DND-41 (cell line): ENCODE data around the gene PINK1.

Experiments
- ATAC-seq: fragments of 200-7000 bp; cut with Tn5 transposase; 3 replicates; pipeline ENCODE4 v1.9.1; 2021; ENCODE audit warnings: low read depth; ENCODE audit not compliant: insufficient read depth
- DNase-seq: peaks from one replicate; pipeline ENCODE4 v3.0.0-alpha.2; 2020
- H2AFZ ChIP-seq: 2 replicates; pipeline ENCODE4 v1.6.0; 2012; ENCODE audit warnings: low read depth, low read length
- H3K27ac ChIP-seq: 2 replicates; pipeline ENCODE4 v1.5.1; 2012; ENCODE audit warnings: low read length, inconsistent platforms
- H3K27me3 ChIP-seq: fragments of 200-600 bp; sonication (generic); 2 replicates; pipeline ENCODE4 v1.6.0; 2012; ENCODE audit warnings: low read length, mild to moderate bottlenecking, inconsistent platforms; ENCODE audit not compliant: insufficient read depth, poor library complexity
- H3K36me3 ChIP-seq: 2 replicates; pipeline ENCODE4 v1.5.1; 2012; ENCODE audit warnings: low read length, inconsistent platforms; ENCODE audit not compliant: insufficient read depth
- H3K4me1 ChIP-seq: 2 replicates; pipeline ENCODE4 v1.5.1; 2012; ENCODE audit warnings: mild to moderate bottlenecking, low read length; ENCODE audit not compliant: insufficient read depth
- H3K4me2 ChIP-seq: 2 replicates; pipeline ENCODE4 v1.6.0; 2012; ENCODE audit warnings: mild to moderate bottlenecking, moderate library complexity, low read length, inconsistent platforms; ENCODE audit not compliant: insufficient read depth
- H3K4me3 ChIP-seq, 2 experiments: fragments of 200-600 bp in 1 of 2; shearing (Covaris generic) in 1 of 2; 2 replicates each; pipeline ENCODE4 v1.5.1; 2012 to 2016; ENCODE audit warnings: inconsistent platforms in 2 of 2, low read length in 2 of 2, mild to moderate bottlenecking in 2 of 2, low read depth in 1 of 2, moderate library complexity in 1 of 2
- H3K79me2 ChIP-seq: 2 replicates; pipeline ENCODE4 v1.6.0; 2012; ENCODE audit warnings: low read length, inconsistent platforms; ENCODE audit not compliant: insufficient read depth
- H3K9ac ChIP-seq: 2 replicates; pipeline ENCODE4 v1.6.0; 2012; ENCODE audit warnings: low read depth, mild to moderate bottlenecking, inconsistent platforms, low read length, moderate library complexity
- H3K9me3 ChIP-seq: 2 replicates; pipeline ENCODE4 v1.5.1; 2012; ENCODE audit warnings: low read length, moderate library complexity, mild to moderate bottlenecking, inconsistent platforms; ENCODE audit not compliant: insufficient read depth, severe bottlenecking
- H4K20me1 ChIP-seq: 2 replicates; pipeline ENCODE4 v1.6.0; 2012; ENCODE audit warnings: low read length; ENCODE audit not compliant: insufficient read depth
- EZH2 ChIP-seq: IDR thresholded peaks from 3 replicates; pipeline ENCODE4 v1.6.1; 2012; ENCODE audit warnings: borderline replicate concordance, low read depth, mild to moderate bottlenecking, moderate library complexity, low read length, inconsistent platforms; ENCODE audit not compliant: severe bottlenecking
- TF ChIP-seq, protein P1 (sequence below): IDR thresholded peaks from 2 replicates; pipeline ENCODE4 v1.5.1; 2012; ENCODE audit warnings: borderline replicate concordance, low read length, moderate library complexity, mild to moderate bottlenecking; ENCODE audit not compliant: poor library complexity, severe bottlenecking; ENCODE audit errors: extremely low read depth

PINK1 gene

DNA sequence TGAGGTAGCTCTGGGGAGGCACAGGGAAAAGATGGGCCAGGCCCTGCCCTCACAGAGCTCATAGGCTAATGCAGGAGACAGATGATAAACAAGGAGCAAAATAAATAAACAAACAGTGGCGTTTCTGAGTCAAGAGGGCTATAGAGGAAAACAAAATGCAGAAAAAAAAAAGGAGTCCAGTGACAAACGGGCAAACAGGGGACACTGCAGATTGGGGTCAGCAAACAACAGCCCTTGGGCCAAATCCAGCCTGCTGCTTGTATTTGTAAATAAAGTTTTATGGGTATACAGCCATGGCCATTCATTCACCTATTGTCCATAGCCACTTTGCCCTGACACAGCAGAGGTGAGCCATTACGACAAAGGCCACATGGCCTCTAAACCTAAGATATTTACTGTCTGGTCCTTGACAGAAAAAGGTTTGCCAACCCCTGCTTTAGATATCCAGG, 19.1 kb upstream of the PINK1 start:
- Histone ChIP-seq H3K27me3 (no peaks in the 10 kb centered on the region), H2AFZ (no peak overlapping the region), H3K4me2 (no peak overlapping the region), H3K9me3 (no peaks in the 10 kb centered on the region), H4K20me1 (no peaks in the 10 kb centered on the region), H3K4me1 (no peaks in the 10 kb centered on the region), H3K27ac (no peak overlapping the region), H3K36me3 (no peaks in the 10 kb centered on the region), H3K4me3 (no peak overlapping the region), H3K79me2 (no peaks in the 10 kb centered on the region), H3K9ac (no peak overlapping the region)
- DNase-seq = no peak
- no peak for TF ChIP-seq EZH2
- TF ChIP-seq, protein P1, sequence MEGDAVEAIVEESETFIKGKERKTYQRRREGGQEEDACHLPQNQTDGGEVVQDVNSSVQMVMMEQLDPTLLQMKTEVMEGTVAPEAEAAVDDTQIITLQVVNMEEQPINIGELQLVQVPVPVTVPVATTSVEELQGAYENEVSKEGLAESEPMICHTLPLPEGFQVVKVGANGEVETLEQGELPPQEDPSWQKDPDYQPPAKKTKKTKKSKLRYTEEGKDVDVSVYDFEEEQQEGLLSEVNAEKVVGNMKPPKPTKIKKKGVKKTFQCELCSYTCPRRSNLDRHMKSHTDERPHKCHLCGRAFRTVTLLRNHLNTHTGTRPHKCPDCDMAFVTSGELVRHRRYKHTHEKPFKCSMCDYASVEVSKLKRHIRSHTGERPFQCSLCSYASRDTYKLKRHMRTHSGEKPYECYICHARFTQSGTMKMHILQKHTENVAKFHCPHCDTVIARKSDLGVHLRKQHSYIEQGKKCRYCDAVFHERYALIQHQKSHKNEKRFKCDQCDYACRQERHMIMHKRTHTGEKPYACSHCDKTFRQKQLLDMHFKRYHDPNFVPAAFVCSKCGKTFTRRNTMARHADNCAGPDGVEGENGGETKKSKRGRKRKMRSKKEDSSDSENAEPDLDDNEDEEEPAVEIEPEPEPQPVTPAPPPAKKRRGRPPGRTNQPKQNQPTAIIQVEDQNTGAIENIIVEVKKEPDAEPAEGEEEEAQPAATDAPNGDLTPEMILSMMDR = no peak
- ATAC-seq = no peak

DNA sequence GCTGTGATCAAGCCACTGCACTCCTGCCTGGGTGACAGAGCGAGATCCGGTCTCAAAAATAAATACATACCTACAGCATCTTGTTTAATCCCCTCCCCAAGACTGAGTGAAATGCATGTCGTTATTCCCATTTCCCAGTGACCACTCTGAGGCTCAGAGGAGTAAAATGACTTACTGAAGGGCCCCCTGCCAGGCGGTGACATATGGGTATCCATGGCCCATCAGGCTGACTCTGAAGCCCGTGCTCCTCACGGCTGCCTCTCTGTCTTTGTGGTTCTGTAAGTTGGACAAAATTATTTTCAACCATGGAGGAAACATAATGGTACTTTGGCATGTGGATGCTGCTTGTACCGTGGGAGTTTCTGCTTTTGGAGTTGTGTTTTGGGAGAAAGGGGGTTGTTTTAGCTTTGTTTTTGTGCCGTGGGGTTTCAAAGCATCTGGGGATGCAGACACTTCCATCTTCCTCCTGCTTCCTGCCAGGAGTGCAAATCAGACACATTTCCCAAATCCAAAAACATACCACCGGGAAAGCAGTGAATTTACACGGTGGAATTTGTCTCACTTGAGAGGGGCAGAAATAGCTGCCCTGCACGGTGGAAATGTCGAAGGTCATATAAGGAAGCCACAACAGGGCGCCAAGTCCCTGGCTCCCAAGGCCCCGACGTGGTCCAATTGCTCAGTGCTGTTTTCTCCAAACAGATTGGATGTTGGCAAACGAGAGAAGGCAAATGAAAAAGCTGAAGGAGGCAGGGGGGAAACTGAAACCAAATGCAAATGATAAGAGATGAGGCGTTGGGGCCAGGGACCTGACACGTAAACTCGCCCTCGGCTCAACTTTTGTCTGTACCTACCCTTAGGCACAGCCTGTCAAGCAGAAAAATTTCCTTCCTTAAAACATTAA, 17.1 kb upstream of the PINK1 start:
- H2AFZ ChIP-seq = no peak overlapping the region
- H3K4me2 ChIP-seq = no peak overlapping the region
- H3K9ac ChIP-seq = no peak overlapping the region
- H3K4me3 ChIP-seq = no peak overlapping the region
- no peaks in the 10 kb centered on the region for H3K36me3 ChIP-seq
- H3K27me3 ChIP-seq = no peaks in the 10 kb centered on the region
- no peaks in the 10 kb centered on the region for H4K20me1 ChIP-seq
- DNase-seq (no peak), ATAC-seq (no peak)
- TF ChIP-seq, protein P1 = no peak
- no peak for TF ChIP-seq EZH2
- no peaks in the 10 kb centered on the region for H3K9me3 ChIP-seq
- H3K27ac ChIP-seq = no peak overlapping the region
- no peaks in the 10 kb centered on the region for H3K4me1 ChIP-seq
- H3K79me2 ChIP-seq = no peaks in the 10 kb centered on the region

DNA sequence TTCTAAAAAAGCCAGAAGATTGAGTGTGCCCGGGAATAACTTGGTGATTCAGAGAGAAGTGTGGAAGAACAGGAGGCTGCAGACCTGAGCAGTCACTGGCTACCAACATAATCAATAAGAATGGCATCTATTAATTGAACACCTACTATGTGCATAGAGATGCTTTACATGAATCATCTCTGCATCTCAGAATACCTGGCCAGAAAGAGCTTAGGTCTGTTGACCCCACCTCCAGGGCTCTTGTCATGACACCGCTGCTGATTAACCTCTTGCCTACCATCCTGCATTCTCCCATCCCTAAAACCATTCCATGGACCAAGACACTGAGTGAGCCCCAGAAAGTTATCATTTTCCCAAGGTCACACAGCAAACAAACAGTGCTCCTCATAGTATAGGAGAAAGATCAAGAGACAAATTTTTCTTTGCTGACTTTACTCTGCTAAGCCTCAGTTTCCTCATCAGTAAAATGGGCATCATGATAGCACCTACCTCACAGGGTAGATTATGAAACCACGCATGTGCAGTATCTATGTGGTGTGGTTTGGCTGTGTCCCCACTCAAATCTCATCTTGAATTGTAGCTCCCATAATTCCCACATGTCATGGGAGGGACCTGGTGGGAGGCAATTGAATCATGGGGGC, 16.3 kb upstream of the PINK1 start:
- no peaks in the 10 kb centered on the region for H4K20me1 ChIP-seq
- H2AFZ ChIP-seq = no peak overlapping the region
- no peaks in the 10 kb centered on the region for H3K4me1 ChIP-seq
- H3K4me3 ChIP-seq = no peak overlapping the region
- ATAC-seq = no peak
- no peaks in the 10 kb centered on the region for H3K36me3 ChIP-seq
- TF ChIP-seq EZH2 = no peak
- TF ChIP-seq, protein P1 = no peak
- H3K27ac ChIP-seq = no peak overlapping the region
- no peaks in the 10 kb centered on the region for H3K27me3 ChIP-seq
- no peaks in the 10 kb centered on the region for H3K9me3 ChIP-seq
- no peaks in the 10 kb centered on the region for H3K79me2 ChIP-seq
- no peak overlapping the region for H3K9ac ChIP-seq
- DNase-seq = no peak
- H3K4me2 ChIP-seq = no peak overlapping the region
